Activated T-cell treated with anti-CD3 and anti-CD28 coated beads for 48 hours (primary cell): ENCODE measurements around the gene GLDC.

ENCODE experiments used
- DNase-seq: peaks from one replicate; pipeline ENCODE4 v3.0.0-alpha.2; 2020; ENCODE audit warnings: low read depth

The GLDC gene

DNA sequence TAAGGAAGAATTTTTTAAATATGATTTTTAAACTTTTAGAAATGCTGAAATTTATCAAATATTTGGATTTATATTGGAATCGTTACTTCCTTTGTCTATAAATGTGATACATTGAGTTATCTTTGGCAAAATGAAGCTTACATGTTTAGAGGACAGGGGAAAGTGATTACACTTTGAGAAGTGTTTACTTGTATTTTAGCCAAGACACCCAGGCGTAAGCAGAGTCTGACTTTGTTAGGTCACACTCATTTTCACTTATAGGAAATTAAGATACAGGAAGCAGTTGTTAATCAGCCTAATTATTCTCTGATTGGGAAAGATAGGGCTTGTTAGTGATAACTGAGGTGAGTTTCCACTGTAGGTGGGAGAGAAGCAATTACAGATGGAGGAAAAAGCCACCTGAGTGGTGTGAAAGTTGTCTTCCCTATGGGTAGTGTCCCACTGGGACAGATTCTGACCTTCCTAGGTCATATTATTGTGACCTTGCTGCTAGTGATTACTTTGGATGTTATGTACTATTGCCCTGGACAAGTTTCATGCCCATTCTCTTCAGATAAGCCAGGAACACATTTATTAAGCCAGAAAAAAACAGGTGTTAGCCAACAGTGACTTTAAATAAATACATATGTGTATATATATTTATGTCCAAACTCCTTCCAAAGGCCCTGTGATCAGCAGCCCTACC is 143.9 kb downstream of the GLDC start:
- DNase-seq: no peak

DNA sequence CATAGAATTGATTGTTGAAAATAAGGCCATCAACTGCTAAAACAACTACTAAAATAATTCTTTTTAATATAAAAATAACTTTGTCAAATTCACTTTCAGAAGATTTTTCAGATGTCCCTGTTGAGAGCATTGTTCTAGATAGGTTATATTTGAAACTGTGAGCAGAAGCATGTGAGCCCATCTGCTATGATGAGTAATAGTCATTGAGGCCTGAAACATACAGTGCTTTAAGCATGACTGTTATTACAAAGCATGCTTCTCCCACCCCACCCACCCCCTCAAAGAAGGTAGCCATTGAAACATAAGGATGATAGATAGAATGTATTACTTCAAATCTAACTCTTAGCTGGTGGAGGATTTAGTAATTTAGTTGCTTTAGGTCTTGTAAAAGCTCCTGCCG is 146.5 kb downstream of the GLDC start:
- DNase-seq: no peak

DNA sequence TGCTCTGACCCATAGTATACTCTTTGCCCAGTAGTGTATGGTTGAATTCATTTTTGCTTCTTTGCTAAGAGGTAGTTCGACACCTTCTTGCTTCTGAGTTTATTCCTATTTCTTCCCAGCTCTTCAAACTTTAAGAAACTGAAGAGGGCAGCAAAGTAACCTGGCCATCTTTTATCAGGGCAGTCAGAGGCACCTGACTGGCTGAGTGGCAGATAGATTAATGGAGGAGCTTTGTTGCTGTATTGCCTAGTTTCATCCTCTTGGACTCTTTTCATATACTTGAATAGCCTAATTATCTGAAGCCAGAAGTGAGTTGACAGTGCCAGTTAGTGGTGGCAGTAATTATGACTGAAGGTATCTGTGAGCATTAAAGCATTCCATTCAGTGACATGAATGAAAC is 150.1 kb downstream of the GLDC start:
- DNase-seq: no peak

DNA sequence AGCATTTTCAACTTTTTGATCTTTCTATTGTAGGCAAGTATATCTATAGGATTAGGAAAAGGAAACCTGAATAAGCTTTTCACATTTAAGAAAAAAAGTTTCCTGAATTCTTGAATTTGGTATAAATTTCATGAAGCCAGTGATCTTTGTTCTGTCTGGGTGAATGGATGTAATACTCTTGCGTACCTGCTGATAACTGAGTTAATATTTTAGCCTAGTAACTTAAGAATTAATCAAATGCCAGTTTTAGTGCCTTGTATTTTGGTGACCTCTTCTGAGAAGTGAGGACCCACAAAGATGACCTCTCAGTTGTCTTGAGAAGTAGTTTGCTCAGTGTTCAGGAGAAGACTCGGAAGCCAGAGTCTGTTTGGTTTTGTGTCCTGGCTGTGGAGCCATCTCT is 154.7 kb downstream of the GLDC start:
- DNase-seq: no peak

DNA sequence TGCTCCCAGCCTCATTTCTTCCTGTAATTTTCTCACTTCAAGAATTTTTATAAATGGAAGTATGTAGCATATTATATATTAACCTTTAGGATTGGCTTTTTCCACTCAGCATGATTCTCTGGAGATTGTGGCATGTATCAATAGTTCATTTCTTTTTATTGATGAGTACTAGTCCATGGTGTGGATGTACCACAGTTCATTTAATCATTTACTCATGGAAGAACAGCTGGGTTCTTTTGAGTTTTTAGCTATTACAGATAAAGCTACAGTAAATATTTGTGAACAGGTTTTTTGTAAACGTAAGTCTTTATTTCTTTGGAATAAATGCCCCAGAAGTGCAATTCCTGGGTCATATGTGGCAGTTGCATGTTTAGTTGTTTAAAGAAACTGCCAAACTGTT is 156.4 kb downstream of the GLDC start:
- DNase-seq: no peak

DNA sequence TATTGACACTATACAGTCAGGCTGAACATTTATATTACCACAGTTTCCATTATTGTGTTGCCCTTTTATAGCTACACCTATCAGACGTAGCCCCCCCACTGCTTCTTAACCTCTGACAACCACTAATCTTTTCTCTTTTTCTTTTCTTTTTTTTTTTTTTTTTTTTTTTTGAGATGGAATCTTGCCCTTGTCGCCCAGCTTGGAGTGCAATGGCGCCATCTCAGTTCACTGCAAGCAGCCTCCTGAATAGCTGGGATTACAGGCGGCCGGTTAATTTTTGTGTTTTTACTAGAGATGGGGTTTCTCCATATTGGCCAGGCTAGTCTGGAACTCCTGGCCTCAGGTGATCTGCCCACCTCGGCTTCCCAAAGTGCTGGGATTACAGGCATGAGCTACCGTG is 157.1 kb downstream of the GLDC start:
- no peak for DNase-seq

DNA sequence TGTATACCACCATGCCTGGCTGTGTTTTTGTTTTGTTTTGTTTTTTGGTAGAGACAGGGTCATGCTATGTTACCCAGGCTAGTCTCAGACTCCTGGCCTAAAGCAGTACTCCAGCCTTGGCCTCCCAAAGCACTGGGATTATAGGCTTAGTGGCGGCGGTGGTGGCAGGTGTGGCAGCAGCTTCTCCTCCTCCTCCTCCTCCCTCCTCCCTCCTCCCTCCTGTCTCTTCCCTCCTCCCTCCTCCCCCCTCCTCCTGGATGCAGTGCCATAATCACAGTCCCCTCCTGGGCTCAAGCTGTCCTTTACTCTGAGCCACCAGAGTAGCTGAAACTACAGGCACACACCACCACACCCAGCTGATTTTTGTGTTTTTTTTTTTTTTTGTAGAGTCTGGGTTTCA is 161.3 kb downstream of the GLDC start:
- DNase-seq: no peak
